Hepatic stellate cell (primary cell): ENCODE measurements around the gene CORIN.

Source experiments
- DNase-seq: peaks from one replicate; pipeline ENCODE4 v3.0.0; 2011; ENCODE audit warnings: low spot score

The CORIN gene

GRCh38 chr4:47831026-47831679 is 6.7 kb downstream of the CORIN start:
- DNase-seq: no peak

GRCh38 chr4:47830265-47831025 is 7.4 kb downstream of the CORIN start:
- no peak for DNase-seq

GRCh38 chr4:47829438-47829837 is 8.4 kb downstream of the CORIN start:
- DNase-seq: no peak

DNA sequence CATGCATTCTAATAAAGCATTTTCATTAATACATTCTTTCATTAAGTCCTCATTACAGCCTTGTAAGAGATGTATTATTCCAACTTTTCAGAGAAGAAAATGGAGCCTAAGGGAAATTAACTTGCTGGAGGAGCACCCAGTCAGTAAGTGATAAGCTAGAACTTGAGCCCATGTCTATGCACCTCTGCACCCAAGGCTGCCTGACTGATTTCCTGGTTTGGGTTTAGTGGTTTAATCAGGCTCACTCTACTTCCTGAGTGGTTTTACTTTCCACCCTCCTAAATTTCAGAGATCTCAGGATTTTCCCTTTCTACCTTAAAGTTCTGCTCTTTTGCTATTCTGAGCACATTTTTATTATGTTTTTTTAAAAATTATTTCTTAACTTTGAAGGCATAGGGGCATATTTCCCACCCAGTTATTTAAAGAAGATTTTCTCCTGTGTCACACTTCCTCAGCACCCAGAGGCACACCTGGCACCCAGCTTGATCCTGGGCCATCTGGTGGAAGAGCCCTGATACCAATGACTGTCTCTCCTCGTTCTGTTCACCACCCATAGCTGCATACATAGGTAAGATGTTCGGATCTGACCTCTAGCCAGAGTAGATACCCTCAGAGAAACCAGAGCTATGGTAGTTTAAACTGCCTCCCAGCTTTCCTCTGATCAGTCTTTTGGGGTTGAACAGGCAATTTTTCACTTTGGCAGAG is 10.4 kb downstream of the CORIN start:
- DNase-seq: no peak

DNA sequence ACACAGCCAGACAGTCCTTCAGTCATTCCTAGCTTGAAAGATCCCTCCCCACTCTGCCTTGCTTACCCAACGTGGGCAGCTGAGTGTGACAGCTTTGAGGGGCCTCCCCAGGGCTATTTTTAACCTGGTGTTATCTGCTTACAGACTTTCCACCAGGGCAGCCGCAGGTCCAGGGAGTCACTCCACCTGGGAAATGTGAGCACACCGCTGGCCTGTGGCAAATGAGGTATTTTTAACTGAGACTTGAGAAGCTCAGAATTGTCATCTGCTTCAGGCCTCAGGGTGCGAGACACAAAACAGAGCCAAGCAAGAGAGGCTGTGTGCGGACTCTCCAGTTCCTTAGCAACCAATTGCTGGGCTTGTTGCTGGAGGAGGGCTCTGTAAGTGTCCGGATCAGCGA is 13.0 kb downstream of the CORIN start:
- DNase-seq: no peak

DNA sequence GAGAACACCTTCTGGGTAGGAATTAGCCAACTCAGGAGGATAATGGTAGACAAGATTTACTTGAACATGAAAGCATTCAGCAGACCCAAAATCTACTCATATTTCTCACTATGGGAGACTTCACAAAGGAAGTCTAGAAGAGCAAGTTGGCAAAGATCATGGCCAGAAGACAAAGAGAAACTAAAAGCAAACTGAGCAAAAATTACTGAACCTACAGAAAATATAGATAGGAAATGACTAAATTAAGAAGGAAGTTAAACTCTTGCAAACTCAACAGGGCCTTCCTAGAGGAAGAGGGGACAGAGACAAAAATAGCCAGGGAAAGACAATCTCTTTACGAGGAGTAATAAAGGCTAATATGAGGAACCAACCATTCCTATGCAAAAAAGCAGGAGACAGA is 18.7 kb downstream of the CORIN start:
- DNase-seq: no peak

- no peak for DNase-seq
Measured at GRCh38 chr4:47817275-47817674, 20.6 kb downstream of the CORIN start.

DNA sequence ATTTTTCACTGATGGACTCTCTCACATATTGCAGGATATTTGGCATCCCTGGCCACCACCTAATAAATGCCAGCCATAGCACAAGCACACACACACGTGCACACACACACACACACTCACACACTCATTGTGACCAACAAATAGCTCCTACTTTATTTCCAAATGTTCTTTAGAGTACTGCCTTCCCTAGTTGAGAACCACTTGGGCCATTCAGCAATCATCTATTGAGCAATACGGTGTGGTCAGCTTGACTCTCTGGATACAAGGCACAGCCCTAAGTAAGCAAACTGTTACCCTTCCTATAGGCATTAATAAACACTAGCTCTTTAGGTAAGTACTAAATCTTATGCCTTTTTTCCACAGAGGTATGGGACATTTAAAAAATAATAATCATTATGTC is 21.1 kb downstream of the CORIN start:
- no peak for DNase-seq

- DNase-seq: no peak
Measured at GRCh38 chr4:47814618-47815295, 23.1 kb downstream of the CORIN start.

GRCh38 chr4:47809654-47810203 is 28.1 kb downstream of the CORIN start:
- DNase-seq: no peak

- DNase-seq: no peak
Measured at GRCh38 chr4:47804598-47804997, 33.3 kb downstream of the CORIN start.

DNA sequence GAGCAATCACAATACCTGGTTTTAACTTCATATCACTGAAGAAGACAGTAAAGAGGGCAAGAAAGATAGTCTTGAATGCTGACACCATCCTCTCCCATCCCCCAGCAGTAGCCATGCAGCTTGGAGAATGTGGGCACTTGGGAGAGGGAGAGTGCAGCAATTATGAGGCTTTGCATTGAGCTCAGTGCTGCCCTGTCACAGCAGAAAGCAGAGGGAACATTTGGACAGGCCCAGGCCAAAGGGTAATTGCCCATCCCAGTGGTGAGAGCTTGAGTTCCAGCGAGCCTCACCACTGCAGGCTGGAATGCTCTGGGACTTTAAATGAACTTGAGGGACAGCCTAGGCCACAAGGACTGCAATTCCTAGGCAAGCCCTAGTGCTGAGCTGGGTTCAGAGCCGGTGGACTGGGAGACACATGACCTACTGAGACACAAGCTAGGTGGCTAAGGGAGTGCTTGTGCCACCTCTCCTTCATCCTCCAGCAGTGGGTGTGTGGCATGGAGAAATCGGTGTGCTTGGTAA is 36.3 kb downstream of the CORIN start:
- DNase-seq: no peak

DNA sequence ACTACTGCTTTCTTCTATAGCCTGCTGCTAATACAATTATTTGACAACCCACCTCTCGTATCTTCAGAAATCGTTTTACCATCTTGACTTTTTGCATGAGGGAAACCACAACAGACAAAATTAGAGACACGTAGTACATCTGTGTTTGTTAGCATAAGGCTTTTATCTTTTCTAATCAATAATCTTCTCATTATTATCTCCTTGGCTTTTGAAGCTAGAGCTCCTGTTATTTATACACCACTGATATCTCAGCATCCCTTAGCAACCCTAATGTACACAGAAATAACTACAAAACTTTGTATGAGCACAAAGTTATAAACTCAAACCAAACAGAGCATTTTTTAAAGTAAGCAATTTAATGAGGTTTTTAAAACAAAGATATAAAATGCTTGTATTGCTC is 39.7 kb downstream of the CORIN start:
- no peak for DNase-seq

GRCh38 chr4:47791965-47792364 is 45.9 kb downstream of the CORIN start:
- no peak for DNase-seq

- no peak for DNase-seq
Measured at GRCh38 chr4:47790105-47790504, 47.8 kb downstream of the CORIN start.

DNA sequence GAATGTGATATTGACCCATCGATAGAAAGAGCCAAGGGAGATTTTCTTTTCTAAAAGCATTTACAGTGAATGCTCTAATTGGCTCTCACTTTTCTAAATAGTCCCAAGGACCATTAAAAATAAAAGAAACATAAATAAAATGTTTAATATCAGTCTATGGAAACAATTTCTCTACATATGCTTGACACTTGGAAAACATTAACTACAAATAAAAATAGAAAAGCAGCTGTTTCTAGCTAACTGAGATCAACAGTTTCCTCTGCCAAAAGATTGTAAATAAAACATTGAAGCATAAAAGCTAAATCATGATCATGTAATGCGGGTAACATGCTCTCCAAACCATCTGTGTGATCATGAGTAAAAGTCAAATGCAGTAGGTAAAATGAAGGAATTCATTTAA is 49.7 kb downstream of the CORIN start:
- no peak for DNase-seq

DNA sequence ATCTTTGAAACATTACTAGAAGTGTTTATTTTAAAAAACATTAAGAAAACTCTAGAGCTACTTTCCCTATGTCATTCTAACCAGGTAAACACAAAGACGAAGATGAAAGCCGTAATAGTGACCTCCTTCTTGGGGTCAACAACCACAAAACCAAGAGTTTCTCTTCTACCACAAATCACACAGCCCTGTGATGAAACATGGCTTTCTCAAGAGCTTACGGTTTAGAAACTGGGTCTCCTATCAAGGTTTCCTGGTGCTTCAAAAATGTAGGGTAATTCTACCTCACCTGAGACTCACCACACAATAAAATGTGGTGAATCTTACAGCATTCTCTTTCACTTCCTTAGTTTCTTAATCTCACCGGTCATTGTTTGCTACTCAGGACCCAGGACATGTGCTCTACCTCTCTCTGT is 50.9 kb downstream of the CORIN start:
- DNase-seq: no peak

DNA sequence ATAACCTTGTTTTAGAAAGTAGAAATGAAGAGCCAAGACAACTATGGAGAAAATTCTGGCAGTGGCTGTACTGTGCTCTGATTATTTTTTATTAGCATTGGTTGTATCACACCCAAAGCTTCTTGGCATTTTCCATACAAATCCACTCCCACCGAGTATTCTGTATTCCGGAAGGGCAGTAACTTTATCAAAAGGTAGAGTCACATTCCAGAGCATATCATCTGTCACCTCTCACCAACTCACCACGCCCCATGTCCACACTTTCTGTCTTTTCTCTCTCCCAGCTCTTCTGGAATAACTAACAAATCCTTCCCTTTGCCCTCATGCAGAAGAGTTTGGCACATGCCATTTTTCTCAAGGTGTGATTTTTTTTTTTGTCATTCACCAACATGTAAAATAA is 52.7 kb downstream of the CORIN start:
- DNase-seq: no peak

GRCh38 chr4:47784222-47784621 is 53.6 kb downstream of the CORIN start:
- no peak for DNase-seq

GRCh38 chr4:47776353-47776752 is 61.5 kb downstream of the CORIN start:
- no peak for DNase-seq

GRCh38 chr4:47774079-47774478 is 63.8 kb downstream of the CORIN start:
- DNase-seq: no peak

GRCh38 chr4:47771020-47771419 is 66.8 kb downstream of the CORIN start:
- DNase-seq: no peak
